HEK293T (cell line): ENCODE results near the gene TBC1D22A.

Source experiments
- BHLHE40 ChIP-seq: fragments of 450-650 bp; IDR thresholded peaks from 2 replicates; pipeline ENCODE4 v1.6.1; 2016; ENCODE audit warnings: mild to moderate bottlenecking, moderate library complexity, borderline replicate concordance
- FOXM1 ChIP-seq: fragments of 450-650 bp; IDR thresholded peaks from 2 replicates; pipeline ENCODE4 v1.6.1; 2017; ENCODE audit warnings: mild to moderate bottlenecking, borderline replicate concordance
- NFRKB ChIP-seq: fragments of 450-650 bp; IDR thresholded peaks from 2 replicates; pipeline ENCODE4 v1.6.1; 2016; ENCODE audit warnings: mild to moderate bottlenecking, moderate library complexity
- ZNF384 ChIP-seq: fragments of 450-650 bp; IDR thresholded peaks from 2 replicates; pipeline ENCODE4 v1.6.1; 2016

- no peak for TF ChIP-seq ZNF384
- no peak for TF ChIP-seq BHLHE40
- no peak for TF ChIP-seq NFRKB
- TF ChIP-seq FOXM1: no peak
Observed at GRCh38 chr22:47042861-47043496, 280.5 kb downstream of the TBC1D22A start.
